Activated T-helper 17 cell treated with anti-CD3 and anti-CD28 coated beads, Interleukin-2, amount 50 U/mL, for 72 hours (primary cell): ENCODE data around the gene ZNF518A. TPM values are rescaled to one million over a fixed set of nuclear protein-coding genes. Genes with fewer than 3 reads are reported as not detected.
"Not testable (repeated sequence)": the region's sequence is repeated elsewhere in the genome, so short reads cannot be mapped to it uniquely, and the experiment has no call there.

Source experiments
- ATAC-seq: fragments of 150-1000 bp; cut with Tn5 transposase; replicated peaks from 2 replicates; pipeline ENCODE4 v1.10.0; 2021; ENCODE audit warnings: mild to moderate bottlenecking, moderate library complexity
- H3K27ac Mint-ChIP-seq: one replicate; pipeline ENCODE4 v1.8.0; 2022; ENCODE audit warnings: mixed read lengths
- H3K27me3 Mint-ChIP-seq: one replicate; pipeline ENCODE4 v1.8.0; 2022; ENCODE audit warnings: mixed read lengths
- H3K36me3 Mint-ChIP-seq: one replicate; pipeline ENCODE4 v1.8.0; 2022; ENCODE audit warnings: low read depth, mild to moderate bottlenecking, mixed read lengths
- H3K4me1 Mint-ChIP-seq: one replicate; pipeline ENCODE4 v1.8.0; 2022; ENCODE audit warnings: mixed read lengths
- H3K4me3 Mint-ChIP-seq: one replicate; pipeline ENCODE4 v1.8.0; 2022; ENCODE audit warnings: mild to moderate bottlenecking, mixed read lengths
- H3K9me3 Mint-ChIP-seq: one replicate; pipeline ENCODE4 v1.8.0; 2022; ENCODE audit warnings: mixed read lengths
- total RNA-seq, 2 donors: library from RNA; stranded (reverse); gene quantifications; one replicate each; pipeline ENCODE4 v1.2.3, GENCODE V29; 2022

The ZNF518A gene
- total RNA-seq, 2 donors from 2014 or later = 14.8 to 17.3 TPM

- no peak overlapping the region for H3K27ac Mint-ChIP-seq
- H3K9me3 Mint-ChIP-seq = peaks cover 30% of the 10 kb centered on the region
- no peak for ATAC-seq
Measured at GRCh38 chr10:96176985-96177384, 46.9 kb downstream of the ZNF518A start.

GRCh38 chr10:96188421-96188820, 58.3 kb downstream of the ZNF518A start:
- Mint-ChIP-seq H3K27ac (no peak overlapping the region), H3K27me3 (peaks cover 33% of the 10 kb centered on the region), H3K9me3 (peaks cover 14% of the 10 kb centered on the region), H3K36me3 (no peaks in the 10 kb centered on the region), H3K4me1 (no peaks in the 10 kb centered on the region), H3K4me3 (no peak overlapping the region)
- no peak for ATAC-seq

More at GRCh38 chr10:96176985-96177384, 46.9 kb downstream of the ZNF518A start:
- peaks cover 11% of the 10 kb centered on the region for H3K27me3 Mint-ChIP-seq
- H3K4me1 Mint-ChIP-seq = no peaks in the 10 kb centered on the region
- H3K36me3 Mint-ChIP-seq = no peaks in the 10 kb centered on the region
- H3K4me3 Mint-ChIP-seq = no peak overlapping the region

DNA sequence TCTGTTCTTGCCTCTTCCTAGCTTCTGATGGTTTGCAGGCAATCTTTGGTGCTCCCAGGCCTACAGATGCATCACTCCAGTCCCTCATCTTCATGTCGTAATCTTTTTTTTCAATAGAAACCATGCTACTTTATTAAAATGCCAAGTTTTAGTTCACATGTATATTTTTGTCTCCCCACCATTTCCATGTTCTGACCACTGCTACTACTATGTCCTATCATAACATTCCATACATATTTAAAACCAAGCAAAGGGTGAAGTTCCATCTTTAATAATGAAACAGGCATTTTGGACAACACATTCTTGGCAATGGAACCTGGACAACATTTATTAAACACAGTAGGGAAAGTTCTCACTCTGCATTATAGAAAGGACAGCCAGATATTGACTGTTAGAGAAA, 58.8 kb downstream of the ZNF518A start:
- H3K9me3 Mint-ChIP-seq = peaks cover 13% of the 10 kb centered on the region
- peaks cover 29% of the 10 kb centered on the region for H3K27me3 Mint-ChIP-seq
- no peaks in the 10 kb centered on the region for H3K4me1 Mint-ChIP-seq
- ATAC-seq = no peak
- H3K4me3 Mint-ChIP-seq = no peak overlapping the region
- no peak overlapping the region for H3K27ac Mint-ChIP-seq
- no peaks in the 10 kb centered on the region for H3K36me3 Mint-ChIP-seq

DNA sequence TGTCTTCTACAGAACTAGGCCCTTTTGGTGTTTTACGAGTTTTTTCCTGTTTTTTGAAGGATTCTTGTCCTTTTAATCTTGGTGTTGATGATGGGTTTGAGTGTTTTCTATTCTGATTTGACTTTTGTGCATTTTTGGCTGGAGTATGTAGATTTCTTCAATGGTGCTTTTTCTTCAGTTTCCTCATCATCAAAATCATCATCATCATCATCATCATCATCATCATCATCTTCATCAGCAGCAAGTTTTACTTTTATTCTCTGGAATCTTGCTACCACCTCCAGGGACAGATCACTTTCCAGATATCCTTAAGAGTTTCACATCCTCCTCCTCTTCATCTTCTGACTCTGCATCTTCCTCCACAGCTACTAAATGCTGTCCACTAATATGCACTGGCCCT, 59.4 kb downstream of the ZNF518A start:
- not testable (repeated sequence) for H3K36me3 Mint-ChIP-seq, H3K9me3 Mint-ChIP-seq, H3K4me1 Mint-ChIP-seq, H3K27ac Mint-ChIP-seq, ATAC-seq, H3K4me3 Mint-ChIP-seq
- peaks cover 25% of the 10 kb centered on the region for H3K27me3 Mint-ChIP-seq

DNA sequence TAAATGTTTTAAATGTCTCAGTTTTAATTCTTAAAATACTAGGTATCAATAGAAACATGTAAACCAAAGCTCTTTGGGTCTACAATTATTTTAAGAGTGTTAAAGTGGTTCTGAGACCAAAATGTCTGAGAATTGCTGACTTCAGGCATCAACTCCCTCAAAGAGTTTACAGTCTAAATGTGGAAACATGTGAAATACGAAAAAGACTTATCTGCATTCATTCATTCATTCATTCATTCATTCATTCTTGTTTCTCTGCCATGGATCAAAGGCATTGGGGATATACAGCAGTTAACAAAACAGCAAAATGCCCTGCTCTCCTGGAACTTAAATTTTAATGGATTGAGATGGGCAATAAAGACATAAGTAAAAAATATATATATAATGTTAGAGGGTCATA, 71.4 kb downstream of the ZNF518A start:
- no peaks in the 10 kb centered on the region for H3K36me3 Mint-ChIP-seq

DNA sequence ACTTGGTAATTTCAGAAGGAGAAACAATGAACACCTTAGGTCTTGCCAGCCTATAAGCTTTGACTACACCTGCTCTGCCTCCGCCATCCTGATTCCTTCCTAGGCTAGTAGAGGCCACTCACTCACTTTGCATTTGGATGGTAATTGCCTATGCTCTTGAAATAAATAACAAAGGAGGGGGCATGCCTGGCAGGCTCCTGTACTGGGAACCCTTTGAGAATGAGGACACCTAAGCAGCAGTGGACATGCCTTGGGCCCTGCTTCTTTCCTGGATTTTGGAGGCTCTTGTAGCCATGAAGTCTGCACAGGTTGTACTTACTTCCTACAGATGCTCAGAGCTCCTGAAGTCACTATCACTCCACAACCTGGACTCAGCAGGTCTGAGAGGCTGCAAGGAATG, 75.5 kb downstream of the ZNF518A start:
- Mint-ChIP-seq H3K4me1 (no peaks in the 10 kb centered on the region), H3K4me3 (no peak overlapping the region), H3K9me3 (no peaks in the 10 kb centered on the region), H3K27ac (no peak overlapping the region), H3K27me3 (peaks cover 17% of the 10 kb centered on the region), H3K36me3 (no peaks in the 10 kb centered on the region)
- ATAC-seq = no peak

More for the DNA sequence above, 71.4 kb downstream of the ZNF518A start:
- Mint-ChIP-seq H3K9me3 (no peaks in the 10 kb centered on the region), H3K4me3 (no peak overlapping the region), H3K27me3 (peaks cover 23% of the 10 kb centered on the region), H3K4me1 (no peaks in the 10 kb centered on the region), H3K27ac (no peak overlapping the region)
- no peak for ATAC-seq

- no peak for ATAC-seq
- H3K9me3 Mint-ChIP-seq = no peaks in the 10 kb centered on the region
- peaks cover 15% of the 10 kb centered on the region for H3K27me3 Mint-ChIP-seq
- no peak overlapping the region for H3K4me3 Mint-ChIP-seq
- H3K36me3 Mint-ChIP-seq = no peaks in the 10 kb centered on the region
- H3K4me1 Mint-ChIP-seq = no peaks in the 10 kb centered on the region
- H3K27ac Mint-ChIP-seq = no peak overlapping the region
Measured at GRCh38 chr10:96208271-96208670, 78.2 kb downstream of the ZNF518A start.

- H3K4me3 Mint-ChIP-seq = no peak overlapping the region
- H3K27me3 Mint-ChIP-seq = peaks cover 17% of the 10 kb centered on the region
- no peaks in the 10 kb centered on the region for H3K4me1 Mint-ChIP-seq
- no peaks in the 10 kb centered on the region for H3K9me3 Mint-ChIP-seq
- no peak overlapping the region for H3K27ac Mint-ChIP-seq
- no peaks in the 10 kb centered on the region for H3K36me3 Mint-ChIP-seq
- no peak for ATAC-seq
Measured at GRCh38 chr10:96208946-96209345, 78.8 kb downstream of the ZNF518A start.

DNA sequence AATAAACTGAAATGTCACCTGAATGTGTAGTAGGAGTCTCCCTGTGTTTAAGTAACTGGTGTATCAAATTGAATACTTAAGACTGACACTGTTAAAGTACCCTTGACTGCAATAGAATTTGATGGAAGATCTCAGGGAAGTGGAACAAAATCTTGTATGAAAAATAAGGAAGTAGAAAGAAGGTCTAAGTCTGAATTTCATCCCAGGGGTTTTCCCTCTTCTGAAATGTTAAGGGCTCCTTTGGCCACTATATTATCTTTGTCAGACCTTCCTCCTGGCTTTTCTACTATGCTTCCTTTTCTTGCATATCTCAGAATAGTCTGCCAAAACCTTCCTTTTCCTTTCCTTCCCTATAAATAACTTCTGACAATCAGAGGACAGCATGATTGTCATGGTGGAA, 81.7 kb downstream of the ZNF518A start:
- Mint-ChIP-seq H3K36me3 (no peaks in the 10 kb centered on the region), H3K27ac (no peak overlapping the region), H3K9me3 (no peaks in the 10 kb centered on the region), H3K4me1 (no peaks in the 10 kb centered on the region), H3K27me3 (peaks cover 36% of the 10 kb centered on the region), H3K4me3 (no peak overlapping the region)
- no peak for ATAC-seq

GRCh38 chr10:96212911-96213310, 82.8 kb downstream of the ZNF518A start:
- Mint-ChIP-seq H3K4me3 (no peak overlapping the region), H3K36me3 (no peaks in the 10 kb centered on the region), H3K27me3 (peaks cover 37% of the 10 kb centered on the region)

More at GRCh38 chr10:96212911-96213310, 82.8 kb downstream of the ZNF518A start:
- no peak for ATAC-seq
- H3K9me3 Mint-ChIP-seq = no peaks in the 10 kb centered on the region
- H3K4me1 Mint-ChIP-seq = no peaks in the 10 kb centered on the region
- H3K27ac Mint-ChIP-seq = no peak overlapping the region

Other genes with a start within 250 kb of the ZNF518A start
- gene CC2D2B, start 222.3 kb upstream of the ZNF518A start, total RNA-seq = under 1 TPM; 0.24 to 0.73 TPM
- gene CCNJ, start 86.7 kb upstream of the ZNF518A start, total RNA-seq = 1 to 10 TPM; 3.7 to 7.9 TPM
- not detected for gene BLNK, start 141.3 kb downstream of the ZNF518A start, total RNA-seq
- not detected for gene DNTT, start 174.1 kb downstream of the ZNF518A start, total RNA-seq
- gene OPALIN, start 228.7 kb downstream of the ZNF518A start, total RNA-seq = not detected